GM19395 (cell line): ENCODE data around the gene AGBL3.

Source experiments
- ATAC-seq: cut with Tn5 transposase; IDR thresholded peaks from one replicate; pipeline ENCODE4 v1.9.1; 2021; ENCODE audit warnings: mild to moderate bottlenecking, moderate library complexity; ENCODE audit not compliant: unreplicated experiment

AGBL3 gene

GRCh38 chr7:135183478-135183877 is 197.2 kb downstream of the AGBL3 start:
- ATAC-seq, result no peak

GRCh38 chr7:135184254-135184841 is 198.0 kb downstream of the AGBL3 start:
- no peak for ATAC-seq
